ENCODE results near the gene TACC2. TPM values are rescaled to one million over a fixed set of nuclear protein-coding genes. Genes with fewer than 3 reads are reported as not detected.
A peak's percentile ranks its signal among the peaks of the same experiment; 100 is the strongest.

Gene TACC2
- total and polyA plus RNA-seq, 5 donors from 2014 or later = not detected

GRCh38 chr10:122206471-122207065 lies 217.6 kb downstream of the TACC2 start:
- Mint-ChIP-seq H3K36me3 (no peaks in the 10 kb centered on the region), H3K27ac (no peak overlapping the region), H3K4me1 (no peaks in the 10 kb centered on the region), H3K9me3 (peaks cover 0 to 1% (median 0%) of the 10 kb centered on the region in 7 donors), H3K4me3 (no peak overlapping the region), H3K27me3 (no peaks in the 10 kb centered on the region)
- H3K9me3 ChIP-seq (ENCODE audit: control insufficient read depth in 2 of 2, low read length in 2 of 2) = no peaks in the 10 kb centered on the region
- DNase-seq (no peak), ATAC-seq (ENCODE audit: low read depth in 2 of 2) (no peak)
- H3K27me3 ChIP-seq (ENCODE audit: control insufficient read depth, insufficient read depth, low read length) = peaks cover 2% of the 10 kb centered on the region
- H3K27ac ChIP-seq (ENCODE audit: insufficient read depth, low read length, poor library complexity, severe bottlenecking) = no peak overlapping the region
- no peak overlapping the region for H3K4me3 ChIP-seq (ENCODE audit: low read depth, low read length)
- no peaks in the 10 kb centered on the region for H3K36me3 ChIP-seq (ENCODE audit: control insufficient read depth, insufficient read depth, low read length)
- H3K4me1 ChIP-seq (ENCODE audit: control insufficient read depth, insufficient read depth, low read length, poor library complexity, severe bottlenecking) = no peaks in the 10 kb centered on the region

GRCh38 chr10:122207163-122207562 lies 218.2 kb downstream of the TACC2 start:
- Mint-ChIP-seq H3K36me3 (no peaks in the 10 kb centered on the region), H3K4me3 (no peak overlapping the region), H3K4me1 (no peaks in the 10 kb centered on the region), H3K27me3 (no peaks in the 10 kb centered on the region), H3K9me3 (peaks cover 0 to 1% (median 0%) of the 10 kb centered on the region in 7 donors), H3K27ac (no peak overlapping the region)
- no peaks in the 10 kb centered on the region for H3K4me1 ChIP-seq (ENCODE audit: control insufficient read depth, insufficient read depth, low read length, poor library complexity, severe bottlenecking)
- H3K27me3 ChIP-seq (ENCODE audit: control insufficient read depth, insufficient read depth, low read length) = peaks cover 2% of the 10 kb centered on the region
- H3K36me3 ChIP-seq (ENCODE audit: control insufficient read depth, insufficient read depth, low read length) = no peaks in the 10 kb centered on the region
- no peaks in the 10 kb centered on the region for H3K9me3 ChIP-seq (ENCODE audit: control insufficient read depth in 2 of 2, low read length in 2 of 2)
- DNase-seq (no peak), ATAC-seq (ENCODE audit: low read depth in 2 of 2) (no peak)
- H3K4me3 ChIP-seq (ENCODE audit: low read depth, low read length) = no peak overlapping the region
- no peak overlapping the region for H3K27ac ChIP-seq (ENCODE audit: insufficient read depth, low read length, poor library complexity, severe bottlenecking)

GRCh38 chr10:122207596-122207995 lies 218.6 kb downstream of the TACC2 start:
- Mint-ChIP-seq H3K4me3 (no peak overlapping the region), H3K9me3 (peaks cover 0 to 1% (median 0%) of the 10 kb centered on the region in 7 donors), H3K4me1 (no peaks in the 10 kb centered on the region), H3K27me3 (peaks cover under 1% of the 10 kb centered on the region), H3K27ac (peak overlapping the region in 1 of 3 donors; percentile 28), H3K36me3 (no peaks in the 10 kb centered on the region)
- Histone ChIP-seq H3K4me1 (ENCODE audit: control insufficient read depth, insufficient read depth, low read length, poor library complexity, severe bottlenecking) (no peaks in the 10 kb centered on the region), H3K27me3 (ENCODE audit: control insufficient read depth, insufficient read depth, low read length) (peaks cover 2% of the 10 kb centered on the region), H3K36me3 (ENCODE audit: control insufficient read depth, insufficient read depth, low read length) (no peaks in the 10 kb centered on the region), H3K27ac (ENCODE audit: insufficient read depth, low read length, poor library complexity, severe bottlenecking) (no peak overlapping the region), H3K4me3 (ENCODE audit: low read depth, low read length) (no peak overlapping the region), H3K9me3 (ENCODE audit: control insufficient read depth in 2 of 2, low read length in 2 of 2) (no peaks in the 10 kb centered on the region)
- ATAC-seq (ENCODE audit: low read depth in 2 of 2) = no peak
- no peak for DNase-seq

GRCh38 chr10:122208571-122209430 lies 219.8 kb downstream of the TACC2 start:
- no peak for DNase-seq
- H3K27ac ChIP-seq (ENCODE audit: insufficient read depth, low read length, poor library complexity, severe bottlenecking) = no peak overlapping the region
- H3K4me1 ChIP-seq (ENCODE audit: control insufficient read depth, insufficient read depth, low read length, poor library complexity, severe bottlenecking) = no peaks in the 10 kb centered on the region
- H3K4me3 ChIP-seq (ENCODE audit: low read depth, low read length) = no peak overlapping the region
- Mint-ChIP-seq H3K27ac (no peak overlapping the region), H3K27me3 (peaks cover 10% of the 10 kb centered on the region), H3K4me1 (no peaks in the 10 kb centered on the region), H3K36me3 (no peaks in the 10 kb centered on the region), H3K9me3 (peaks cover 0 to 1% (median 0%) of the 10 kb centered on the region in 7 donors), H3K4me3 (no peak overlapping the region)
- no peak for ATAC-seq (ENCODE audit: low read depth in 2 of 2)
- H3K36me3 ChIP-seq (ENCODE audit: control insufficient read depth, insufficient read depth, low read length) = no peaks in the 10 kb centered on the region
- H3K9me3 ChIP-seq (ENCODE audit: control insufficient read depth in 2 of 2, low read length in 2 of 2) = no peaks in the 10 kb centered on the region
- peaks cover 2% of the 10 kb centered on the region for H3K27me3 ChIP-seq (ENCODE audit: control insufficient read depth, insufficient read depth, low read length)

GRCh38 chr10:122210481-122211265 lies 221.7 kb downstream of the TACC2 start:
- no peak overlapping the region for H3K4me3 Mint-ChIP-seq
- H3K4me1 Mint-ChIP-seq = no peaks in the 10 kb centered on the region
- no peaks in the 10 kb centered on the region for H3K4me1 ChIP-seq (ENCODE audit: control insufficient read depth, insufficient read depth, low read length, poor library complexity, severe bottlenecking)
- no peak overlapping the region for H3K27ac ChIP-seq (ENCODE audit: insufficient read depth, low read length, poor library complexity, severe bottlenecking)
- H3K27ac Mint-ChIP-seq = no peak overlapping the region
- H3K9me3 ChIP-seq (ENCODE audit: control insufficient read depth in 2 of 2, low read length in 2 of 2) = no peaks in the 10 kb centered on the region
- peaks cover 10% of the 10 kb centered on the region for H3K27me3 Mint-ChIP-seq
- DNase-seq = no peak
- no peaks in the 10 kb centered on the region for H3K36me3 ChIP-seq (ENCODE audit: control insufficient read depth, insufficient read depth, low read length)
- no peaks in the 10 kb centered on the region for H3K36me3 Mint-ChIP-seq
- H3K9me3 Mint-ChIP-seq = peaks cover 0 to 3% (median 0%) of the 10 kb centered on the region in 7 donors
- no peak overlapping the region for H3K4me3 ChIP-seq (ENCODE audit: low read depth, low read length)
- peaks cover 2% of the 10 kb centered on the region for H3K27me3 ChIP-seq (ENCODE audit: control insufficient read depth, insufficient read depth, low read length)
- no peak for ATAC-seq (ENCODE audit: low read depth in 2 of 2)

GRCh38 chr10:122213364-122213763 lies 224.4 kb downstream of the TACC2 start:
- Mint-ChIP-seq H3K27me3 (peaks cover 14% of the 10 kb centered on the region), H3K9me3 (peaks cover 0 to 2% (median 0%) of the 10 kb centered on the region in 7 donors), H3K4me1 (no peaks in the 10 kb centered on the region), H3K36me3 (no peaks in the 10 kb centered on the region), H3K4me3 (no peak overlapping the region), H3K27ac (no peak overlapping the region)
- no peaks in the 10 kb centered on the region for H3K9me3 ChIP-seq (ENCODE audit: control insufficient read depth in 2 of 2, low read length in 2 of 2)
- H3K4me1 ChIP-seq (ENCODE audit: control insufficient read depth, insufficient read depth, low read length, poor library complexity, severe bottlenecking) = no peaks in the 10 kb centered on the region
- no peak overlapping the region for H3K27ac ChIP-seq (ENCODE audit: insufficient read depth, low read length, poor library complexity, severe bottlenecking)
- no peak for DNase-seq
- H3K27me3 ChIP-seq (ENCODE audit: control insufficient read depth, insufficient read depth, low read length) = no peaks in the 10 kb centered on the region
- H3K36me3 ChIP-seq (ENCODE audit: control insufficient read depth, insufficient read depth, low read length) = no peaks in the 10 kb centered on the region
- no peak for ATAC-seq (ENCODE audit: low read depth in 2 of 2)
- H3K4me3 ChIP-seq (ENCODE audit: low read depth, low read length) = no peak overlapping the region

- H3K27me3 Mint-ChIP-seq = peaks cover 16% of the 10 kb centered on the region
Measured at GRCh38 chr10:122213766-122214165, 224.8 kb downstream of the TACC2 start.

More at GRCh38 chr10:122213766-122214165, 224.8 kb downstream of the TACC2 start:
- Mint-ChIP-seq H3K27ac (no peak overlapping the region), H3K4me1 (no peaks in the 10 kb centered on the region), H3K4me3 (no peak overlapping the region), H3K36me3 (no peaks in the 10 kb centered on the region), H3K9me3 (peaks cover 0 to 2% (median 0%) of the 10 kb centered on the region in 7 donors)
- H3K27ac ChIP-seq (ENCODE audit: insufficient read depth, low read length, poor library complexity, severe bottlenecking) = no peak overlapping the region
- DNase-seq = no peak
- ATAC-seq (ENCODE audit: low read depth in 2 of 2) = no peak
- H3K36me3 ChIP-seq (ENCODE audit: control insufficient read depth, insufficient read depth, low read length) = no peaks in the 10 kb centered on the region
- H3K9me3 ChIP-seq (ENCODE audit: control insufficient read depth in 2 of 2, low read length in 2 of 2) = no peaks in the 10 kb centered on the region
- H3K27me3 ChIP-seq (ENCODE audit: control insufficient read depth, insufficient read depth, low read length) = no peaks in the 10 kb centered on the region
- H3K4me1 ChIP-seq (ENCODE audit: control insufficient read depth, insufficient read depth, low read length, poor library complexity, severe bottlenecking) = no peaks in the 10 kb centered on the region
- H3K4me3 ChIP-seq (ENCODE audit: low read depth, low read length) = no peak overlapping the region
